ENCODE measurements around the gene GNAQ.

GNAQ gene

GRCh38 chr9:77974434-77974833, 57.2 kb downstream of the GNAQ start:
- DNase-seq (ENCODE audit: low spot score) = no peak

GRCh38 chr9:77969083-77969482, 62.5 kb downstream of the GNAQ start:
- no peak for DNase-seq (ENCODE audit: low spot score)

GRCh38 chr9:77968506-77968905, 63.1 kb downstream of the GNAQ start:
- no peak for DNase-seq (ENCODE audit: low spot score)

DNA sequence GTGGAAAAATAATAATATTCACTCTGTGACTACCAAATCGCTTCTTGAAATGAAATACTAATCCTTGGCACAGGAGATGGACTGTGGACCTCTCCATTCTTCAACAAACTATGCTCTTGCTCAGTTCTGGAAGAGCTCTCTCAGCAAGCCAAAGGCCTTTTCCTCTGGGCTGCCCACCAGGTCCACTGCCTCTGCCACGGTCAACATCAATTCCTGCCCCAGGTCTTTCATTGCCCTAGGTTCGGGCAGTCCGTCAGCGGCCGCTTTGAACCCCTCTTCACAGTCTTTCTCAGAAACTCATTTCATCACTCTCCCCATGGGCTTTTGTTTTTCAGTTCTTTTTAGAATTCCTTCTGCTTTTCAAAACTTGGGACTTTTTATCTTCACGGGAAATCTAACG, 64.9 kb downstream of the GNAQ start:
- DNase-seq (ENCODE audit: low spot score) = no peak

GRCh38 chr9:77965445-77966123, 66.0 kb downstream of the GNAQ start:
- DNase-seq (ENCODE audit: low spot score) = no peak

- no peak for DNase-seq (ENCODE audit: low spot score)
Observed at GRCh38 chr9:77964258-77964657, 67.4 kb downstream of the GNAQ start.

GRCh38 chr9:77961541-77961940, 70.1 kb downstream of the GNAQ start:
- DNase-seq (ENCODE audit: low spot score) = no peak

- no peak for DNase-seq (ENCODE audit: low spot score)
Observed at GRCh38 chr9:77960356-77961153, 71.1 kb downstream of the GNAQ start.

DNA sequence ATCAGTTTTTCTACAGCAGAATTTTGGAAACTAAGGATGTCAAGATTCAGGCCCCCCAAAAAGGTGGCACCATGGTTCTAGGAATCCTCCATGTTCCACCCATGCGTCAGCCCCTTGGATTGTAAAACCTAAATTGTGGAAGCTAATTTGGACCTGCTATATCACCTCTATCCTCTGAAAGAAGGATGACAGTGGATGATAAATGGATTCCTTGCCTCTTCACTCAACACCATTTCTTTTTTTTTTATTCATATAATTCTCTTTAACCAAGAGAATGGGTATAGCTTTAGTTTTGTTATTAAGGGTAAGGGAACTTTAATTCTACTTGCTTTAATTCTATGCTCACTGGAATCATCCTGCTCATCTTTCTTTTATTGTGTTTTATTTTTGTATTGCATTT, 71.8 kb downstream of the GNAQ start:
- DNase-seq (ENCODE audit: low spot score) = no peak

DNA sequence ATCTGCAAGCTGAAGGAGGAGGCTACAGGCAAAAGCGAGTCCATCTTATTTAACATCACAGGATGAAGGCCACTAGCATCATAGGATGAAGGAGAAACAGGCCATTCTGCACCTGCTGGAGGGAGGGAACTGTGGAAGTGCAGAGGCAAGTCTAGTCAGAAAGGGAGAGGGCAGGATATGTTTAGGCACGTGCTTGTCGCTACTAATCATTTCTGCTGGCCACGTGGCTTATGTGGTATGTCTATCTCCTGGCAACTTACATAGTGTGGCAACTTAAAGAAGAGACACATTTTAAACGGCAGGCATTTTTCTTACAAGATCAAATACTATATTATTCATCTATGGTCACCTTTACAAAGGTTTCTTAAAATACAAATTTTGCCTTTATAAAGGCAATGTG, 74.0 kb downstream of the GNAQ start:
- DNase-seq (ENCODE audit: low spot score) = no peak

- no peak for DNase-seq (ENCODE audit: low spot score)
Observed at GRCh38 chr9:77956555-77956954, 75.1 kb downstream of the GNAQ start.

DNA sequence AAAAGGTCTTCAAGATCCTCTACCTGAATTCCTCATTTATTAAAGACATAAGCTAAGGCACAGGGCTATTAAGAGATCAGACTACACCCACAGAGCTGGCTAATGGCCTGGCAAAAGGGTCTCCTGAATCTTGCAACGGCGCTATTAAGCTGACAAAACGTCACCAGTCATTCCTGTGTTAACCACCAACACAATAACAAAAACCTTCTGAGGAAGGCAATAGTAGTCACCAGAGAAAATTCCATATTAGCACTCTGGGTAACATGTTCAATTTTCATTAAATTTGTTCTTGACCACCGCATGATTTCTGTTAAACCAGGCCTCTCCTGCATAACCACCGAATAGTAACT, 77.0 kb downstream of the GNAQ start:
- DNase-seq (ENCODE audit: low spot score) = no peak

DNA sequence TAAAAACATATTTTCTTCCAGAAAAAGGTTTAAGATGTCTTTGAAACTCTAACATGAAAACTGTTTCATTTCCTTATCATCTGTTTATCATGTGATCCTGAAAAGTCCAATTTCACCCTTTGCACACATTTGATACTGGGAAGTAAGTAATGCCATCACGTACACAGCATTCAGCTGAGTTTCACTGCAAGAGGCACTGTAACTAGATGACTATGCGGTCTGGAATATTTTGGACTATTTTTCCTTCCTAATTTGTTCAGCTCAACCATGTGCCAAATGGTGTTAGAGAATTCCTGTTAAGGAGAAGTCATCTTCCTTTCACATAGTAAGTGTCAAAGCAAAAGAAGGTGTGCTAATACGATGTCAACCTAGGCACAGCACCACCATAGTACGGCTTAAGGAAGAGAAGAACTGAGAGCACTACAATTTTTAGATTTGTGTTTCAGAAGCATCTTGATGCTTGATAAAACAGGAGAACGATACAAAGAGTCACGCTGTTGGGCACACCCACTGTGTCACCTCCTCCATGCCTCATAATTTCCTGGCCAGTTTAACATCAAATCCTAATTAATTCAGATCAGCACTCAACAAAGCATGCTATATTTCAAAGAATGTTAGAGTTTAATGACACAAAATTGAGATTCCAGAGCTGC, 77.5 kb downstream of the GNAQ start:
- no peak for DNase-seq (ENCODE audit: low spot score)

GRCh38 chr9:77953590-77953989, 78.0 kb downstream of the GNAQ start:
- DNase-seq (ENCODE audit: low spot score) = no peak

- no peak for DNase-seq (ENCODE audit: low spot score)
Observed at GRCh38 chr9:77952635-77953328, 78.8 kb downstream of the GNAQ start.

- DNase-seq (ENCODE audit: low spot score) = no peak
Observed at GRCh38 chr9:77951369-77951768, 80.2 kb downstream of the GNAQ start.

DNA sequence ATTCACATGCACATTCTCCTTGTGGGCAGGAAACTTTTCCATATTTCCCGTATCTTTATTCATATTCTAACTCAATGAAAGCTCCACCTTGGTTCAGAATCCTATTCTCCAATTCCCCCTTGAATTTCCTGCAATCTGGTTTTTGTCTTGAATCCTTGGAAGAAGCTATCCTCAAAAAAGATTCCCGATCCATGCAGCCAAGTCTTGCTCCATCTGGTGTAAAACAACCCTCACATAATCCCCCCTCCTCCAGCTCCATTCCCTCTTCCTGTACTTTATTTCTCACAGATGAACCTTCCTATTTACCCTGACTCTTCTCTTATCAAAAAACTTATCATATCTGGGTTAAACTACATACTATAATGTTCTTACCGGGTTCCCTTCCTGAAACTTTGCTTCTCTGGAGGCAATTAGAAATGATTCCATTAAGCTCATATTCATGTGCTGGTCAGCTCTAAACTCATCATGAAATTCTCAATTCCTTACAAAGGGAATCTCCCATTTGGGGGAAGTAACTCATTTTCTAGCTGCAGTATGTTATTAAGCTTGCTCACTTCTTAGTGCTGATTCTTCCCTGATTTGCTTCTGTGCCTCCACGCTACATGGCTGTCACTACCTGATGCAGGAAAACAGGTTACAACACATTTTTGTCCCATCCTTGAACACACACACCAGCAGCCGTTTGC, 81.7 kb downstream of the GNAQ start:
- DNase-seq (ENCODE audit: low spot score) = no peak

- DNase-seq (ENCODE audit: low spot score) = no peak
Observed at GRCh38 chr9:77947651-77948050, 84.0 kb downstream of the GNAQ start.

- no peak for DNase-seq (ENCODE audit: low spot score)
Observed at GRCh38 chr9:77946969-77947620, 84.5 kb downstream of the GNAQ start.

- no peak for DNase-seq (ENCODE audit: low spot score)
Observed at GRCh38 chr9:77946296-77946695, 85.3 kb downstream of the GNAQ start.

DNA sequence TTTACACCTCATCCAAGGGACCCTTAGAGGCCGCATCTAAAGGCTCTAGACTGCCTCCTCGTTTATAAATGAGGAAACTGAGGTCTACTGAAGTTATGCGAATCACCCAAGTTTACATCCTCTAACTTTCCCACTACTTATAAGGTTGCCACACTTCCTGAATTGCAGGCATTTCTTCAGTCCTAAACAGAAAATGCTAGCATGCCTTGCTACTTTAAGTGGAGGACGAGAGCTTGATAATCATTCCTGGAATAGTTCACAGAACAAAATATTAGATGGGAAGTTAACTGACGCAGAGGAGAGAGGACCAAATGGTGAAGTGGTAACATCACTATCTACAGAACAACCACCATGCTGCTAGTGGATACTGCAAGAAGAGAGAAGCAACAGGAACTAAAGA, 85.8 kb downstream of the GNAQ start:
- DNase-seq (ENCODE audit: low spot score) = no peak

Measured in CD4-positive, alpha-beta T cell treated with Interleukin-6 at 100 ng/mL for 8 hours (primary cell).